LHCN-M2 (cell line): ENCODE measurements around the gene ZC3H18. TPM values are rescaled to one million over a fixed set of nuclear protein-coding genes. Genes with fewer than 3 reads are reported as not detected.
"Not testable (repeated sequence)": the region's sequence is repeated elsewhere in the genome, so short reads cannot be mapped to it uniquely, and the experiment has no call there.

Experiments used
- DNase-seq: peaks from one replicate; pipeline ENCODE4 v3.0.0-alpha.2; 2012; ENCODE audit warnings: low read depth
- total RNA-seq: library from RNA; depleted of rRNA; stranded (reverse); fragments of >200 nt; gene quantifications from 2 replicates; pipeline ENCODE4 v1.2.3, GENCODE V29; 2014

ZC3H18 gene
- total RNA-seq, 1 experiment from 2014 or later = 20.0 TPM

DNA sequence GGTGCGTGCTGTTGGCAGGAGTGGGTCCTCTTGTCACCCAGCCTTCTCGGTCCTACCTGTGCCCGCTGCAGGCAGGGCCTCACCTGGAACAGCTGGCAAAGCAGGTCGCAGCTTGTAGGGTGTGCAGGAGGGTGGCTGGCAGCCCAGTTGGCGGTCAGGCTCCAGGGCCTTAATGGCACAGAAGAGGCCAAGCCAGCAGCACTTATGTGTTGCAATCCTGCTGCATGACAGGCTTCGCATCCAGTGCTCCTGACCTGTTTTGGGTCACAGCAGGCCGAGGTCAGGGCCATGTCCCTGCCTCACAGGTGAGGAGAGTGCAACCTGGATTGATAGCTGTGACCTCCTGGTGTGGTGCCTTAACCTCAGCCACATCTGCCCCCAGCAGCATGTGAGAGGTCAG, 31.9 kb downstream of the ZC3H18 start:
- no peak for DNase-seq

DNA sequence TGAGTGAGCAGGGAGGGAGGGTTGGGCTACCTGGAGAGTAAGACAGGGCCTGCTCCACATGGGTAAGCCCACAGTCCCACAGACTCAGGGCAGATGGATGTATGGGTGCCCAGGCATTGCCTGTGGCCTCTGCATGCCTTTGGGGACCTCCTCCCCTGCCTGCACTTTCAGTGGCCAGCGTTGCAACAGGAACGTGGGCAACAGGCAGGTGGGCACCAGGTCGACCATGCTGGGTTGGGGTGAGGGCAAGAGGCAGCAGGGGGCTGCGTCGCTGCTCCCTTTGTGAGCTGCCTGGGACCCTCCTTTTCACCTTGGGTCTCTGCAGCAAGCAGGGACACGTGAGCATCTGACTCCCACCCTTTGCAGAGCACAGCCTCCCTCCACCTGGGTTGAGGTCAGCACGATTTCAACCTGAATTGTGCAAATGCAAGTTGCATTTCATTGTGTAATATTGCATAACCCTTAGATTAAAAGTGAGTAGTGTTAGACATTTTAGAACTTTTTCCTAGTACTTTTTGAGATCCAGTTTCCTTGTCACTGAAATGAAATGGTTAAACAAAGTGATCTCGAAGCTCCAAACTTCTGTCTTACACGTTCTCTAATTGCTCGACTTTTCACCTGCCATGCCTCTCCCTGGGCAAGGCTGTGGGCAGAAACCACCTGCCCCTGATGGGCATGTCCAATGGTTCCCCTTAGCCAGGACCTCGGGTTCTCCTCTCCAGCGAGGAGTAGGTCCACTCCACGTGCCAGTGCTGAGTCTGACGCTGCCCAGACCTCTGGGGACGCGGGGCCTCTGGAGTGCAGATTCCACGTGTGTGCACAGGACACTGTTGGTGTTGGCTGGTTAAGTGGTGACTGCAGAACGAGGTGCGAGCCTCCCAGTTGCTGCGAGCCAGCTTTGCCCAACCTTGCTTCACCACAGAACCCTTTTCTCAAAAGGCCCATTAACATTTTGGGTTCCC, 35.3 kb downstream of the ZC3H18 start:
- DNase-seq = no peak

DNA sequence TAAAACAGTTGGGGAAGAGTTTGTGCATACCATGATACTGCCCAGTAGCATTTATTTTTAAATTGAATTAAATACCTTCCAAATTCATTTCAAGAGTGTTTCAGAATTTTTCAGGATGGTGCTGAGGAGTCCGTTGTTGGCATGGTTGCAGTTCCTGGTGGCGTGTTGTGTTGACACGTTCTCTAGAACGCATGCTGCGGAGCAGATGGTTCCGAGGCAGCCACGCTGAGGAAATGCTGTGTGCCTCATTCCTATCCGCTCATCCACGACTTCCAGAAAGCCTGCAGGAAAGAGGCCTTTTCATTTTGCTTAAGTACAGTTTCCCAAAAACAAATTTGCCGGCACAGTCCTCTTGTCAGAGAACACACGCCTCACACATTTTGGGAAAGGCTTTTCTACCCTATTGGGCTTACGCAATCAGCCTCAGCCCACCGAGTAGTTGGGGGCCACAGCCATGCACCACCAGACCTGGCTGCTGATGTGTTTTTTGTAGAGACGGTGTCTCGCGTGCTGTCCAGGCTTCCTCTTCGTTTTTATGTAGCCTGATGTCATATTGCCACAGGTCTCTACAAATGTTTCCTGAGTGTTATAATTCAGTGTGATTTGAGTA, 36.0 kb downstream of the ZC3H18 start:
- DNase-seq = no peak

- DNase-seq = no peak
Measured at GRCh38 chr16:88608076-88608475, 37.9 kb downstream of the ZC3H18 start.

DNA sequence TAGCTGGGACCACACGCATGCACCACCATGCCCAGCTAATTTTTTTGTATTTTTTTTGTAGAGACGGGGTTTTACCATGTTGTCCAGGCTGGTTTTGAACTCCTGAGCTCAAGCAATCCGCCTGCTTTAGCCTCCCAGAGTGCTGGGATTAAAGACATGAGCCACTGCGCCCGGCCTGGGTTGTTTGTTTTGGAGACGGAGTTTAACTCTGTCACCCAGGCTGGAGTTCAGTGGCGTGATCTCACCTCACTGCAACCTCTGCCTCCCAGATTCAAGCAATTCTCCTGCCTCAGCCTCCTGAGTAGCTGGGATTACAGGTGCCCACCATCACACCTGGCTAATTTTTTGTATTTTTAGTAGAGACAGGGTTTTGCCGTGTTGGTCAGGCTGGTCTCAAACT, 39.2 kb downstream of the ZC3H18 start:
- DNase-seq = not testable (repeated sequence)

DNA sequence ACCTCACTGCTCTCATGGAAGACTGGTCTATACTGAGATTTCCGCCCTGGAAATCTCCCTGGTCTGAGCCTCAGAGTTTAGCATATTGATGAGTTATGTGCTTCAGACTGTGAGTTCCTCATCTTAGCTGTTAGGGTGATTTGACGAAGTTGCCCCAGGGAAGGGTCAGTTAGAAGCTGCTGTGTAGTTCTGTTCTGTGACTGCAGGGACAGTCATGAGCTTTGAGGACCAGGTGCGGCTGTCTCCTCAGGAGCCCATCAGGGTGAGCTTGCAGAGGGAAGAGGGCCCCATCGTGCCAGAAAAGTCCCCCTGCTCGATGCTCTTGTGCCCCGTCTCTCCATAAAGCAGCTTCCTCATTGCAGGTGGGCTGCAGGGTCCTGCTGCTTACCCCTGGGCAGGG, 39.9 kb downstream of the ZC3H18 start:
- DNase-seq = no peak

DNA sequence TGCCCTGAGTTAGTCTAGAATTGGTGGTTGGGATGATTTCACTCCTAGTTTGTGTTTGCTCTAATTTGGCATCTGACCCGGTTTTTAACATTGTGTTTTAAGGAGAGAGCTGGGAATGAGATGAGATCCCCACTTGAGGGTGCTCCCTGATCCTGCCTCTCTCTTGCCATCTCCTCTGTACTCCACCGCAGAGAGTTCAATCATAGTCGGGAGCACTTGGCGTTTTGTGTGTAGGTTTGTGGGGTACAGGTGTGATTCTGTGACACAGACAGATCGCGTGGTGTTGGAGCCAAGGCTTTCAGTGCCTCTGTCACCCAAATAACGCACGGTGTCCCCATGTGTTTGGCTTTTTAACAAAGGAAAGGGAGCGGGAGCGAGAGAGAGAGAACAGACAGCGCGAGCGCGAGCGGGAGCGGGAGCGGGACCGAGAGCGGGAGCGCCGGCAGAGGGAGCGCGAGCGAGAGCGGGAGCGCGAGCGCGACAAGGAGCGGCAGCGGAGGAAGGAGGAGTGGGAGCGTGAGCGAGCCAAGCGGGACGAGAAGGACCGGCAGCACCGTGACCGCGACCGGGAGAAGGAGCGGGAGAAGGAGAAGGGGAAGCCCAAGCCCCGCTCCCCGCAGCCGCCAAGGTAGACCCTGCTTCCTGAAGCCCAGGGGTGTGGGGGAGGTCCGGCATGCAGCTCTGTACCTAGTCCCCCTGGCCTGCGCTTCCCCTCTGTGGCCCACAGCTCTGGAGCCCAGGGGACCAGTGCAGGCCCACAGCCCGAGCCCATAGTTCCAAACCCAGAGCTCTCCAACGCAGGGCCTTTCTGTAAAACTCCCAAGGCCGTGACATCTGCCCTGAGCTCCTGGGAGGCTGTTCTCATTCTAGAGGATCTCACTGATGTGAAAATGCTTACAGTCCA, 41.0 kb downstream of the ZC3H18 start:
- no peak for DNase-seq

DNA sequence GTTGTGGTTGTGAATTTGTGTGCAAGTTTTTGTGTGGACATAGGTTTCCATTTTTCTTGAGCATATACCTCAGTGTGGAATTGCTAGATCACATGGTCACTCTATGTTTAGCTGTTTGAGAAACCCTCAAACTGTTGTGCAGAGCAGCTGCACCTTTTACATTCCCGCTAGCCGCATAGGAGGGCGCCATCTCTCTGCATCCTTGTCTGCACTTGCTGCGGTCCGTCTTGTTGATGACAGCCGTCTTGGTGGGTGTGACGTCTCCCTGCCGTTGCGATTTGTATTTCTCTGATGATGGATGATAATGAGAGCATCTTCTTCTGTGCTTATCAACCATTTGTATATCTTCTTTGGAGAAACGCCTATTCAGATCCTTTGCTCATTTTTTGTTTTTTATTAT, 43.1 kb downstream of the ZC3H18 start:
- no peak for DNase-seq

DNA sequence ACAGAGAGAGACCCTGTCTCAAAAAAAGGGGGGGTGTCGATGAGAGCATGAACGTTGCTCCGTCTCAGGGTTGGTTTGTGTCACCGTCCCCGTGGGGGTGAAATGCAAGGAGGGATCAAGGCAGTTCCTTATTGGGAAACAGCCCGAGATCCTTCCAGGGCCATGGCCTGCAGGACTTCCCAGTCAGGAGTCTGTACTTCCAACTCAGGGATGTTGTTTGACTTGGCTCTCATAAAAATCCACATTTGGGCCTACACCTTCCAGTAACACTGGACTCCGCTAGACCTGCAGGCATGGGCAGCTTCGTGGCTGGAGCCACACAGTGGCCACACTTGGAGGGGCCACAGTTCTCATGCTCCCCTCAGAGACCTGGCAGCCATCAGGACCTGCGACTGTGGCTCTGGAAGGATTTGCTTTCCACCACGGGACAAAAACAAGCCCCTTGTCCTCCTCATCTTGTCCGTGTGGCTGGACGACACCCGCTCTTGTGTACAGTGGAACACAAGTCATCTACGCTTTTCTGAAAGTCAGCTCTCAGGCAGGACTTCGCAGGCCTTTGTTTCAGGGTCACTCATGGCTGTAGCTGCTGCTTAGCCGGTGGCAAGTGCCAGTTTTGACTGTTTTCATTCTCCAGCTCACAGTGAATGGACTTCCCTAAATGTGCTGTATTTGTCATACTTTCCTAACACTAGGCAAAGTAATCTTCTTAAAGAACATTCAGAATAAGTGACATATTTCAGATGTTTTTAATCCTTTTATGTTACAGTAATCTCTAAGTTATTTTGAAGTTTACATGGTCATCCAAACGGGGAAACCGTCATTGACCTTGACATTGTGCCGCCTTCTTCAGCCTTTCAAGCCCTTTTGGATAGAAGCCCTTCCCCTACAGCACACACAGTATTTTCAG, 44.0 kb downstream of the ZC3H18 start:
- no peak for DNase-seq

DNA sequence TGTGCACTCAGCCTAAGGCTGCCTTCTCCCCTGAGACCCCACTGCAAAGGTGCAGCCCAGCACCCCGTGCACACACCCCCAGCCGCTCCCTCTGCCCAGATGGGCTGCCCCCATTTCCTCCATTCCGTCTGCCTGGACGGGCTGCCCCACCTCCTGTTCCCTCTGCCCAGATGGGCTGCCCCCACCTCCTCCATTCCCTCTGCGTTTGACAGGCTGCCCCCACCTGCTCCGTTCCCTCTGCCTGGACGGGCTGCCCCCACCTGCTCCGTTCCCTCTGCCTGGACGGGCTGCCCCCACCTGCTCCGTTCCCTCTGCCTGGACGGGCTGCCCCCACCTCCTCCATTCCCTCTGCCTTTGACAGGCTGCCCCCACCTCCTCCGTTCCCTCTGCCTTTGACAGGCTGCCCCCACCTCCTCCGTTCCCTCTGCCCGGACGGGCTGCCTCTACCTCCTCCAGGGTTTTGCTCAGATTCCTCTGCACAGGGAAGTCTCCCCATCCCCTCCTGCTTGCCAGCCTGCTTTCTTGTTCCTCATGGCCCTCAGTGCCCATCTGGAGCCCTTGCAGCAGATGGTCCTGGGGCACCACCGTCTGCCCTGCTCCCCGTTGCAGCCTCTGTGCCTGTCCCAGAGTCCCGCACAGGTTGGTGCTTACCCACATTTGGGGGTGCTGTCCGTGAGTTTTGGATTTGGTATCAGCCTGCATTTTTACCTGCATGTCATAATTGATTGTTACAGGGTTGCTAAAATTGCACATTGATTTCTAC, 44.8 kb downstream of the ZC3H18 start:
- DNase-seq = no peak

GRCh38 chr16:88616320-88616719, 46.1 kb downstream of the ZC3H18 start:
- DNase-seq = no peak

DNA sequence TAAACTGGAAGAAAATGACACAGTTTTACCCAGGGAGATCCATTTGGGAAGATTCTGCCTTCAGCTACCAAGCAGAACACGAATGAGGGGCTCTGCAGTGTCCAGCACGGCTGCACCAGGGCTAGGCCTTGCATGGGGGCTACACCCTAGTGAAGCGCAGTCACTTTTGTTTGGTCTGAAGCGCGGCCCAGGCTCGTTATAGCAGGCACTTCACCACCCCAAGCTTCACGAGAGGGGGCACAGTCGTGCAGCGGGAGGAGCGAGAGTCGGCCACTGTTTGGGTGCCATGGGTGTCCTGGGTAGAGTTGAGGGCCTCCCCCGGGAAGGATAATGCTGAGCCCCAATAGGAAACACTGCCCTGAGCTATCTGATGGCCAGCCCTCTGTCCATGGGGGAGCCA, 46.5 kb downstream of the ZC3H18 start:
- no peak for DNase-seq

DNA sequence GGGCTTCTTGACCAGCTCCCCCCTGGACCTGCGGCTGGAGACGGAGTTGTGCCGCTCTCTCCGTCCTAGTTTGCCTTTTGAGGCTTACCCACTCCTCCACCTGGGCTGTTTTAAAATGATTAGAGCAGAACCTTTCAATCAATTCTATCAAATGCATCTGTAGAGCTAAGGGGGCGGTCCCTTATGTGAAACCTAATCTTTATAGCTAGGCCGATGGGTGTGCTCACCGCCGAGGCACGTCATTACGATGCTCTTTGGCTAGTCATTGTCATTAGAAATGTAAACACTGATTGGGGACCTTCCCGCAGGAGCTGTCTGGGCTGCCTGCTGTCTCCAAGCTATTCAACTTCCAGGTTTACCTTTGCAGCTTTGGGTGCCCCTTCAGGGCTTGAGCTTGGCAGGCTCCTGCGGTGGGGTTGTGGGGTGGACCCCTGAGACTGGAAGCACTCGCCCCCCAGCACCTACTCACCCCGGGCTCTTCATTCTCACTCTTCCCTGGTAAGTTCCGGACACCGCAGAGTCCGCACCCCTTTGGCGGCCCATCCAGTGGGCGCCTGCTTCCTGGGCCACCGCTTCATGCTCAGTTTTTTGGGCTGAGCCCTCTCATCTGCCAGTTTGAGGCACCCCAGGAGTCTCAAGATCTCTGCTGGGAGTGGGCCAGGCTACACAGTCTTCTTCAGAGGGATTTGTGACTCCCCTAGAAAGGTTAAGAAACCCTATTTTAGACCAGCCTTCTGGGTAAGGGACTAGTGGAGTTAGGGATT, 47.2 kb downstream of the ZC3H18 start:
- DNase-seq = no peak

DNA sequence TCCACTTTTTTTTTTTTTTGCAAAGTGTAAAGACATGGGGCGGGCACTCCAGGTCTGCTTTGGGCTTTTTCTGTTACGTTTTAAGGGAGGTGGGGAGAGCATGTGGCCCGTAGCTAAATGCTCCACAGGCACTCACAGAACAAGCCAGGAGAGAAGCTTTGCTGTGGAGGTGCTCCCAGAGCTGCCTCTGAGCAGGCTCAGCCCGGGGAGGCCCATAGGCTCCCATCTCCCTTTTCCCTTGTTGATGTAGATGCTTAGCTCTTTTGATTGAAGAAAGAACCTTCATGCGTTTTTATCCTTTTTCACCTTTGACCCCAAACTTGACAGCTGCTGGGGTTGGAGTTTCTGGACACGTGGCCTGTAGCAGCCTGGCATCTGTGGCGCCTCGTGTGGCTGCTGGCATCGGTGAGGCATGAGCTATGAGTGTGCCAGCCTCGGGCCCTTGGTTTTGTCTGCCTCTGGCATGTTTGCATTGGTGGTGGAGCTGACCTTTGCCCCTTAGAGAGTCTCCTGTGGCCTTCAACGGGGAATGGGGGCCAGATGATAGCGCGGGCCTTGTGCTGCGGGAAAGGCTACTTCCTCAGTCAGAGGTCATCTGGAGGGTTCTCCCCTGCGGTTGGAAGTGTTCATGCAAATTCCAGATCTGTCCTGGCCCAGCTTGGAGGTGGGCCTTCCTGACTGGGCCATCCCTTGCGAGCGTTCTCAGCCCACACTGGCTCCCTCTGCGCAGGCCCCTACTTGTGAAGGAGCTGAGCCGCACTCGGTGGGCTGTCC, 48.2 kb downstream of the ZC3H18 start:
- DNase-seq = peak; percentile 42

GRCh38 chr16:88618956-88619667, 48.9 kb downstream of the ZC3H18 start:
- no peak for DNase-seq

GRCh38 chr16:88619859-88620815, 49.9 kb downstream of the ZC3H18 start:
- no peak for DNase-seq

- DNase-seq = no peak
Measured at GRCh38 chr16:88622125-88622524, 51.9 kb downstream of the ZC3H18 start.
